ENCODE measurements around the gene STON1. TPM values are rescaled to one million over a fixed set of nuclear protein-coding genes. Genes with fewer than 3 reads are reported as not detected.

The STON1 gene
- total RNA-seq, 4 donors from 2014 or later, result 36.2 to 113 (median 61.5) TPM

- no peak for TF ChIP-seq CTCF (IDR thresholded peaks at IDR 0.05; ENCODE audit: low read depth)
These were observed 33.1 kb upstream of the STON1 start for GRCh38 chr2:48496849-48497248.

- TF ChIP-seq CTCF (IDR thresholded peaks at IDR 0.05; ENCODE audit: low read depth), result no peak
These were observed 25.2 kb upstream of the STON1 start for GRCh38 chr2:48504647-48505327.

GRCh38 chr2:48507111-48507510, 22.8 kb upstream of the STON1 start:
- no peak for TF ChIP-seq CTCF (IDR thresholded peaks at IDR 0.05; ENCODE audit: low read depth)

- no peak for TF ChIP-seq CTCF (IDR thresholded peaks at IDR 0.05; ENCODE audit: low read depth)
These were observed 21.4 kb upstream of the STON1 start for GRCh38 chr2:48508461-48509124.

GRCh38 chr2:48510329-48510728, 19.6 kb upstream of the STON1 start:
- TF ChIP-seq CTCF (IDR thresholded peaks at IDR 0.05; ENCODE audit: low read depth), result no peak

GRCh38 chr2:48511849-48512470, 18.0 kb upstream of the STON1 start:
- TF ChIP-seq CTCF (IDR thresholded peaks at IDR 0.05; ENCODE audit: low read depth), result no peak

GRCh38 chr2:48512571-48512970, 17.4 kb upstream of the STON1 start:
- TF ChIP-seq CTCF (IDR thresholded peaks at IDR 0.05; ENCODE audit: low read depth), result no peak
